GM19023 (cell line): ENCODE results near the gene ISL1.

Experiments
- ATAC-seq: cut with Tn5 transposase; IDR thresholded peaks from one replicate; pipeline ENCODE4 v1.9.1; 2021; ENCODE audit warnings: mild to moderate bottlenecking, moderate library complexity; ENCODE audit not compliant: unreplicated experiment

The ISL1 gene

DNA sequence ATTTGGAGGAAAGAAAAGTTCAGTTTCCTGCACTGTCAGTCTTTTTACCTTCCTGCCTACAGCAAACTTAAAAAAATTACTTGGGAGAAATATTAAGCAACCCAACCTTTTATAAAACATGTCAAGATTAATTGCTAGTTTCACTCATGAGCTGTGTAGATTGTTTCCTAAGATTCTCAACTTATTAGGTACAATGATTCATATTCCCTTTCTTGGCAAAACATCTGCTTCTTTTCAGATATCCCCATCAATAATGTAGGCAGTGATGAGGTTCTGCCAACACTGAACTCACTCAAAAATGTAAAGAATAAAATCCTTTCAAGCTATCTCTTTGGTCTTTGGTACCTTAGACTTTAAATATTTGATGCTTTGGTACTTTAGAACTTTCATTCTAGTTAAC lies 56.0 kb downstream of the ISL1 start:
- no peak for ATAC-seq
